ENCODE measurements around the gene BCL2L1.
"Not testable (repeated sequence)": the region's sequence is repeated elsewhere in the genome, so short reads cannot be mapped to it uniquely, and the experiment has no call there.

BCL2L1 gene

DNA sequence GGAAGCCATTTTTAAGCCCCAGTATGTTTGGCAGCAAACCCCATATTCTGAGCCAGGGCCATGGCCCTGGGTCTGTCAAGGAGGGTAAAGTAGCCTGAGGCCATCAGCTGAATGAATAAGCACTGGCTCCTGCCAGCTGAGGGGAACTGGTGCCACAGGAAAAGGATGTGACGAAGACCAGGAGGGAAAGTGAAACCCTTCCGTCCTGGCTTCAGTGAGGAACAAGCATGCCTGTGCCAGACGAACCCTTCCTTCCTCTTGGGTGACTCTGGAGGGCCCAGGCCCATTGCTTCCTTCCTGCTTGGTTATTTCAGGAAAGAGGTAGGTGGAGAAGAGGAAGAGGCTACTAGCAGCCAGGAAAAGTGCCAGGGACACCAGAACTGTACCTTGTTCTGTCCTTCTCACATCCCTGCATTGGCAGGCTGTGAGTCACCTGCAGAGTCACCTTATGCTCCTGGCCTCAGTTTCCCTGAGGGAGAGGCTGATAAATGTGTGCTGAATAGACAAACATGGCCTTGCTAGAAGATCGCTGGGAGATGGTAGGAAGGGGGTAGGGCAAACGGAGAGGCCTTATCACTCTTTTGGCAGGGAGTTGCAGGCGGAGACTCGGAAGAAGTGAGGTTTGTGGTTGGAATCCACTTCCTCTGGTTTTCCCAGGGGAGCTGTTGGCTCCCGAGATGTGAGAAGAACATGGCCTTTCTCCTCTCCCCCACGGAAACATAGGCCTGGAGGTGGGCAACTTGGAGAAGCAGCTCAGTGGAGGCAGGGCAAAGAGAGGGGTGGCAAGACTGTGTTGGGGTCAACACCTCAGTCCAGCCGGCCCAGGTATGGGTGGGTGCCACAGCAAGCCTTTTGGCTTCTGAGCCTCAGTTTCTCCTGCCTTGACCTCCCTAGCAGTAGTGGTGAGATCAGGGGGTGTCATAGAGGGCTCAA is 47.5 kb downstream of the BCL2L1 start:
- peak; percentile 66 to 67 for ATAC-seq

DNA sequence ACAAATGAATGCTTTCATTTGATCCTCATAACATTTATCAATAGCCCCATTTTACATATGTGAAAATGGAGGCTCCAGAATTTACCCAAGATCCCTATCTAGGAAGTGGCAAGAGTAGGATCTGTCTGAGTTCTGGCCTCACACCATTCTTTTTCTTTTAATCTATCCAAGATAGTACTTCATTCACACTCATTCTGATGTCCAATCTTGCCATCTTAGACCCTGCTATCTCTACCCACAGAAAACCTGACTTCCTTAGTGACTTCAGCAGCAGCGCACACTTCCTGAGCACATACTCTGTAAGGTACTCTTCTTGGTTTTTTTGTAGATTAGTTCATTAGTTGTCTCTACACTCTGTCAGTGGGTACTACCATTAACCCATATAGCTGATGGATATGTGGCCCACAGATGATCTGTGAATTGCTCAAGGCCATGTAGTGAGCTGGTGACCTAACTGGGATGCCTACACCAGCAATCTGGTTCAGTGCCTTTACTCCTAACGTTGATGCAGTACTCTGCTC is 48.7 kb downstream of the BCL2L1 start:
- no peak for ATAC-seq

DNA sequence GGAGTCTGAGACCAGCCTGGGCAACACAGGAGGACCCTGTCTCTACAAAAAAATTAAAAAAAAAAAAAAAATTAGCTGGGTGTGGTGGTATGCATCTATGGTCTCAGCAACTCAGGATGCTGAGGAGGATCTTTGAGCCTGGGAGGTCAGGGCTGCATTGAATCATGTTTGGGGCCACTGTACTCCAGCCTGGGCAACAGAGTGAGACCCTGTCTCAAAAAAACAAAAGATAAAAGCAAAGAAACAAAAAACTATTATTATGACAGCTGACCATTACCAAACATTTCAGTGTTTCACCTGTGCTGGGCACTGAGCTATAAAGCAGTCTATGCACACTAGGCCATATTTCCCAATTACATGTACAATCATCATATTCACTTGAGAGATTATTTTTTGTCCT is 49.2 kb downstream of the BCL2L1 start:
- ATAC-seq, result no peak

DNA sequence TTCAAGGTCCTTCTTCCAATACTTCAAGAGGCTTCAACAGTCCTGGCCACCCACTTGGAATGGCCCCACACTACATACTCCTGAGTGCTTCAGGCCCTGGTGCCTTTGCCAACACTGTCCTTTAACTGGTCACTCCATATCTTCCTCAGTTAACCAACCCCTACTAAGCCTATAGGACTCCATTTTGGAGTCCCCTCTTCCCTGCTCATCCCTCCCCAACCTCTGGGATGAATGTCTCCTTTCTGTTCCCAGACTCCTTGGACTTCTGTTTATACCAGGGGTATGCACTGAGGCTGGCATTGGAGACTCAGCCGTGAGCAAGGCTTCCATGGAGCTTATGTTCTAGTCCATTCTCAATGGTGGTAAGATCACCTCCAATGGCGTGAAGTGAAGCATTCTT is 51.3 kb downstream of the BCL2L1 start:
- ATAC-seq, result no peak

DNA sequence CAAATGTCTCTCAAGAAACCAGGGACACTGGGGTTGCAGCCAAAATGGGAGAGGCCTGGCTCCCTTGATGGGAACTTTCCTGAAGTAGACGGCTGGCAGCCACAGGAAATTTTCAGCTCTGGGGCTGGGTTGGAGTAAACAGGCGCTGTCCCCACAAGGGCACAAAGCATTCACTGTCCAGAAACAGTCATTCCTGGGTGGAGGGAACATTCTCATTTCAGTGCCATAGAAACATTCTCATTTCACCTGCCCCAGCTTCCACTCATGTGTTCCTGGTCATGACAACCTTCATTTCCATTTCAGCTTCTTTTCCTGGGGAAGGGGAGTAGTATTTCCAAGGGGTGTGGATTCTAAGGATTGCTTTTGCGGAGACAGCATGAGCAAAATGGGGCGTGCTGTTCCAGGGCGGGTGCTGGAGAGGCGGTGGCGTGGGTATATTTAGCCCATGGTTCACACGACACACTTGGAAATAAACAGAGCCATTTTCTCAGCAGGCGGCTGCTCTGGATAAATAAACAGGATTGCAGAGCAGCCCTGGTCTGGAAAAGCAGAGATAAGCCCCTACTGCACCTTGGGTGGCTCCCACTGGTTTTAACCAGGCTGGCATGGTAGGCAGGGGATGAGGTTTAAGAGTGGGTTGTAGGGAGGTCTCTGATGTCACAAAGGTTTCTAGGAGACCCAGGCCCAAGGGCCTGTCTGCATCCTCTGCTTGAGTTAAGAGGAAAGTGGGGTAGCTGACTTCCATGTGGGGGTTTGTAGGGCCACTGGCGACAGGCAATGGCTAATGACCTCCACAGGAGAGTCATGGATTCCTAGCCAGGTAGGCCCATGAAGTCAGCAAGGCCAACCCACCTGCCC is 52.1 kb downstream of the BCL2L1 start:
- ATAC-seq, result no peak

GRCh38 chr20:31669876-31670275 is 52.8 kb downstream of the BCL2L1 start:
- ATAC-seq, result no peak

- ATAC-seq, result not testable (repeated sequence)
Measured at GRCh38 chr20:31668944-31669343, 53.7 kb downstream of the BCL2L1 start.

DNA sequence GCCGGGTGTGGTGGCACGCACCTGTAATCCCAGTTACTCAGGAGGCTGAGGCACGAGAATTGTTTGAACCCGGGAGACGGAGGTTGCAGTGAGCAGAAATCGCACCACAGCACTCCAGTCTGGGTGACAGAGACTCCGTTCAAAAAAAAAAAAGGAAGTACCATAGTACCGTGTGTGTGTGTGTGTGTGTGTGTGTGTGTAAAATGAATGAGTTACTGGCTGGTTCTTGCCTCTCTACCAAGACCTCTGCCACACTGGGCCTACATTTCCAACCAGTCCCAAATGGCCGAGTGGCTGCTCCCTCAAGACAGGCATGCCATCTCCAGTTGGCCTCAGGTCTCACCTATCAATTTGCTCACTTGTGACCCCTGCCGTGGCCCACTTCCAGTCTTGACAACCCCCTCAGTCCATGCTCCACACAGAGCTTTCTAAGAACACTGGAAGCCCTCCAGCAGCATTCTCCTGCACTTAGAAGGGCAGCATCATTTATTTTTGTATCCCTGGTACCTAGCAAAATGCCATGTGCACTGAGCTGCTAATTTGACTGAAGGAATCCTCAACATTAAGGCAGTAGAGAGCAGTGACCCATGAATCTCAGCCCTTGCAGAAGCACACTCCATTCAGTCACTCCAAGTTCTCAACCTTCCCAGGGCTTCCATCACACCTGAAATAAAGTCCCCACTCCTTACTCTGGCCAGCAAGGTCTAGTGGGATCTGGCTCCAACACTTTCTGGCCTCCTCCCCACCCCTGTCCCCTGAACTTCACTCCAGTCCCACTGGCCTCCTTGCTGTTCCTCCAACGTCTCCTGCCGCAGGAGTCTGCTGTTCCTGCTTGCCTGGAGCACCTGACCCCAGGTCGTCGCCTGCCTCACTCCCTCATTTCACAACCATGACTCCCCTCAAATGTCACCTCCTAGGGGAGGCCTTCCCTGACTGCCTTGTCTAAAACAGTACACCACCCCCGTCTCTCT is 55.1 kb downstream of the BCL2L1 start:
- ATAC-seq, result no peak

- ATAC-seq, result no peak
Measured at GRCh38 chr20:31666258-31667042, 56.2 kb downstream of the BCL2L1 start.

- ATAC-seq, result no peak
Measured at GRCh38 chr20:31665753-31666152, 56.9 kb downstream of the BCL2L1 start.

GRCh38 chr20:31664696-31665354 is 57.8 kb downstream of the BCL2L1 start:
- no peak for ATAC-seq

GRCh38 chr20:31663838-31664695 is 58.6 kb downstream of the BCL2L1 start:
- ATAC-seq, result no peak

GRCh38 chr20:31663524-31663837 is 59.2 kb downstream of the BCL2L1 start:
- ATAC-seq, result no peak

GRCh38 chr20:31662372-31662854 is 60.3 kb downstream of the BCL2L1 start:
- no peak for ATAC-seq

DNA sequence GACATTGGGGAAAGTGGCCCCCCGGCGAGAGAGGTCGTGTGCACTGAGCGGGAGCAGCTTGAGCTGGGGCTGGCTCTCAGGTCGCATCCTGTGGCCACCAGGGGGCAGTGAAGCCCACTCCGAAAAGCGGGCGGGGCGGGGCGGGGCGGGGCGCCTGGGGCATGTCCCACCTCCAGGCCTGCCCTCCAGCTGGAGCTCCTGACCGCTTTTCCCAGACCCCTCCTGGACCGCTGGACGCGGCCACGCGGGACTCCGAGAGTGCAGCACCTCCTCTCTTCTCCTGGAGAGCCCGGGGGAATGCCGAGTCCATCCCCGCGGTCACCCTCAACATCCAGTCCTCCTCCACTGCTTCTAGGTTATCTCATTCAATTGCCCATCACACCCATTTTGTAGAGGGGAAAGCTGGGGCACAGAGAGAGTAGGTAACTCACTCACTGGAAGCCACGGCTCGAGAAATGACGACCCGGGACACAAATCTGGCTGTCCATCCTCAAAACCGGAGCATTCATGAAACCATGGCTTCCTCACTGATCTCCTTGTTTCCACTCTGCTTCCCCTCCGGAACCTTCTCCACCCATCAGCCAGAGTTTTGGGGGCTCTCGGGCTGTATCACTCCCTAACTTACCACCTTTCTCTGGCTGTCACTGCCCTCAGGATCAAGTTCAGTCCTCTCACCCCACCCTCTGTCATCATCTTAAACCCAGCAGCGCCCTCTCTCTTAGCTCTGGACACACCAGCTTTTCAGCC is 60.9 kb downstream of the BCL2L1 start:
- peak; percentile 74 to 75 for ATAC-seq

- peak in 1 of 2 donors; percentile 12 for ATAC-seq
Measured at GRCh38 chr20:31654534-31654933, 68.1 kb downstream of the BCL2L1 start.

GRCh38 chr20:31653561-31653960 is 69.1 kb downstream of the BCL2L1 start:
- peak in 1 of 2 donors; percentile 28 for ATAC-seq

DNA sequence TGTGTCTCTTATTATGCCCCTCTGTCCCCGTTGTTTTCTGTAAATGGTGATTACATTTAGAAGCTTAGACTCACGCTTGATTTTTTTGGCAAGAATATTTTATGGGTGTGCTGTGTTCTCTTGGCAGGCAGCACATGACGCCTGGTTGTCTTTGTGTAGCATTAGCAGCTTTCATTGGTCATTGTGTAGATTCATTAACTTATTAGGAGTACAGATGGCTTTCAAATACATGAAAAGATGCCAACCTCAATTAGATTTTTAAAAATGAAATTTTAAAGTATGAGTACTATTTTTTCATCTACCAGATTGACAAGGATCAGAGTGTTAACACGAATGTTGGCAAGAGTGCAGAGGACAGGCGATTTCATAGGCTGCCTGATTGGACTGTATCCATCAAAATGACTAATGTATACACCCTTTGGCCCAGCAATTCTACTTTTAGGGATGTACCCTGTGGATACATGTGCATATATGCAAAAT is 69.7 kb downstream of the BCL2L1 start:
- ATAC-seq, result no peak

DNA sequence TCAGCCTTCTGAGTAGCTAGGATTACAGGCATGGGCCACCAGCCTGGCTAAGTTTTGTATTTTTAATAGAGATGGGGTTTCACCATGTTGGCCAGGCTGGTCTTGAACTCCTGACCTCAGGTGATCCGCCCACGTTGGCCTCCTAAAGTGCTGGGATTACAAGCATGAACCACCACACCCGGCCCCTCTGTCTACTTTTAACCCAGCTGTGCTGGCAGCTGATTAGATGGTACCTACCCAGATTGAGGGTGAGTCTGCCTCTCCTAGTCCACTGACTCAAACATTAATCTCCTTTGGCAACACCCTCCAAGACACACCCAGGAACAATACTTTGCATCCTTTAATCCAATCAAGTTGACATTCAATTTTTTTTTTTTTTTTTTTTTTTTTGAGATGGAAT is 74.6 kb downstream of the BCL2L1 start:
- ATAC-seq, result not testable (repeated sequence)
